A549 treated with GW870086 at 1 μM for 4 hours (cell line): Measurements from ENCODE around the gene MEGF10. TPM values are rescaled to one million over a fixed set of nuclear protein-coding genes. Genes with fewer than 3 reads are reported as not detected.

Experiments
- total RNA-seq: library from RNA; stranded (reverse); fragments of 200-300 nt; extraction: Qiagen RNA extraction; gene quantifications from 5 replicates; pipeline ENCODE4 v1.2.3, GENCODE V29; 2022; ENCODE audit warnings: low read depth

MEGF10 gene
- not detected in 5 replicates for total RNA-seq

GRCh38 chr5:127290019-127290945 lies at the start of gene MEGF10:
Gene MEGF10, plus strand, starts transcription at chr5:127290796. Its CDS starts 40,513 bp downstream, at chr5:127331309.

Other genes with a start within 250 kb of the MEGF10 start
- gene C5orf63, start 217.3 kb upstream of the MEGF10 start, total RNA-seq, result 3.8 to 4.5 TPM (median 4.1 TPM) in 5 replicates
- gene PRRC1, start 226.8 kb downstream of the MEGF10 start, total RNA-seq, result 37.1 to 57.1 TPM (median 48.7 TPM) in 5 replicates